Astrocyte of the spinal cord (primary cell): ENCODE data around the gene CREB5.
A peak's percentile ranks its signal among the peaks of the same experiment; 100 is the strongest.

ENCODE experiments used
- DNase-seq: peaks from one replicate; pipeline ENCODE4 v3.0.0; 2011; ENCODE audit warnings: low read depth, low spot score
- H3K4me3 ChIP-seq: 2 replicates; pipeline ENCODE4 v1.5.1; 2011; ENCODE audit warnings: low read depth, mild to moderate bottlenecking, low read length, moderate library complexity
- CTCF ChIP-seq: IDR thresholded peaks from 2 replicates; pipeline ENCODE4 v1.5.1; 2012; ENCODE audit warnings: low read depth, mild to moderate bottlenecking, low read length, inconsistent platforms
- in situ Hi-C: cut with HindIII; loops from 2 replicates; pipeline ENCODE4 v1.10.0; 2017; ENCODE audit warnings: low sequenced_read_pairs

CREB5 gene

GRCh38 chr7:28389504-28390395 lies 22.6 kb upstream of the CREB5 start:
- TF ChIP-seq CTCF, result peak; percentile 68
- in situ Hi-C loops, result no loop called here
- DNase-seq, result peak; percentile 85
- H3K4me3 ChIP-seq, result peak overlapping the region; percentile 34

- DNase-seq, result no peak
- no peak for TF ChIP-seq CTCF
- no peak overlapping the region for H3K4me3 ChIP-seq
- in situ Hi-C loops, result no loop called here
Measured at GRCh38 chr7:28390426-28390825, 21.9 kb upstream of the CREB5 start.

- DNase-seq, result no peak
- no peak for TF ChIP-seq CTCF
- in situ Hi-C loops, result no loop called here
- no peak overlapping the region for H3K4me3 ChIP-seq
Measured at GRCh38 chr7:28392289-28392688, 20.0 kb upstream of the CREB5 start.

- in situ Hi-C loops, result no loop called here
- no peak for DNase-seq
- TF ChIP-seq CTCF, result no peak
- H3K4me3 ChIP-seq, result no peak overlapping the region
Measured at GRCh38 chr7:28395404-28395803, 16.9 kb upstream of the CREB5 start.

- in situ Hi-C loops, result no loop called here
- no peak overlapping the region for H3K4me3 ChIP-seq
- TF ChIP-seq CTCF, result no peak
- DNase-seq, result no peak
Measured at GRCh38 chr7:28395831-28396230, 16.5 kb upstream of the CREB5 start.

- in situ Hi-C loops, result no loop called here
- no peak for DNase-seq
- no peak overlapping the region for H3K4me3 ChIP-seq
- TF ChIP-seq CTCF, result no peak
Measured at GRCh38 chr7:28397141-28397540, 15.2 kb upstream of the CREB5 start.
